ENCODE results near the gene SECISBP2. TPM values are rescaled to one million over a fixed set of nuclear protein-coding genes. Genes with fewer than 3 reads are reported as not detected.
A peak's percentile ranks its signal among the peaks of the same experiment; 100 is the strongest.

SECISBP2 gene
- polyA plus RNA-seq, 1 donor (not counting 4 experiments of a cell fraction or from before 2014, with no cell fraction given), result 24.3 TPM

GRCh38 chr9:89313842-89314241 is 4.5 kb upstream of the SECISBP2 start:
- no peaks in the 10 kb centered on the region for H3K27me3 ChIP-seq (ENCODE audit: control insufficient read depth, extremely low read depth, insufficient read depth, low read length)
- DNase-seq (ENCODE audit: low read depth, low spot score) (no peak), FAIRE-seq (no peak)
- peaks cover 62% of the 10 kb centered on the region for H3K79me2 ChIP-seq (ENCODE audit: control insufficient read depth, insufficient read depth, low read length)
- no peak for TF ChIP-seq CTCF (optimal IDR thresholded peaks at IDR 0.05 in 1 of 3, IDR thresholded peaks at IDR 0.05 in 1 of 3, conservative IDR thresholded peaks at IDR 0.05 in 1 of 3; ENCODE audit: extremely low read depth in 1 of 3, insufficient read depth in 2 of 3, low read length in 3 of 3)
- no peak for TF ChIP-seq EZH2 (IDR thresholded peaks at IDR 0.05; ENCODE audit: low read length)
- peaks cover 36% of the 10 kb centered on the region for H3K4me1 ChIP-seq (ENCODE audit: control insufficient read depth, extremely low read depth, insufficient read depth, low read length)
- H4K20me1 ChIP-seq (ENCODE audit: control insufficient read depth, extremely low read depth, insufficient read depth, low read length), result peaks cover 10% of the 10 kb centered on the region
- H2AFZ ChIP-seq (ENCODE audit: control insufficient read depth, low read length), result no peak overlapping the region
- peak overlapping the region; percentile 18 for H3K27ac ChIP-seq (ENCODE audit: control insufficient read depth, insufficient read depth, low read length)
- dilution Hi-C loops (cut with MboI; ENCODE audit: extremely low pct_ligation_motif_present, low sequenced_read_pairs), result no loop called here
- H3K36me3 ChIP-seq (ENCODE audit: control insufficient read depth in 2 of 2, extremely low read depth in 1 of 2, insufficient read depth in 2 of 2, low read length in 2 of 2), result peaks cover 0 to 16% of the 10 kb centered on the region in 2 experiments
- H3K4me2 ChIP-seq (ENCODE audit: control insufficient read depth, extremely low read depth, insufficient read depth, low read depth, low read length), result peak overlapping the region; percentile 86
- peak overlapping the region in 2 of 3 experiments; percentile 90 to 98 for H3K4me3 ChIP-seq (ENCODE audit: control insufficient read depth in 2 of 3, extremely low read depth in 1 of 3, insufficient read depth in 2 of 3, low read depth in 1 of 3, low read length in 3 of 3)
- H3K9me1 ChIP-seq (ENCODE audit: control insufficient read depth, extremely low read depth, insufficient read depth, low read length), result no peaks in the 10 kb centered on the region
- H3K9me3 ChIP-seq (ENCODE audit: control insufficient read depth, low read depth, low read length), result no peaks in the 10 kb centered on the region
- H3K9ac ChIP-seq (ENCODE audit: control insufficient read depth, extremely low read depth, insufficient read depth, low read length), result peak overlapping the region; percentile 22

- Histone ChIP-seq H3K4me3 (ENCODE audit: control insufficient read depth in 2 of 3, extremely low read depth in 1 of 3, insufficient read depth in 2 of 3, low read depth in 1 of 3, low read length in 3 of 3) (peak overlapping the region in 1 of 3 experiments; percentile 23), H2AFZ (ENCODE audit: control insufficient read depth, low read length) (no peak overlapping the region), H3K9me3 (ENCODE audit: control insufficient read depth, low read depth, low read length) (no peaks in the 10 kb centered on the region), H3K27ac (ENCODE audit: control insufficient read depth, insufficient read depth, low read length) (peak overlapping the region; percentile 16), H3K4me2 (ENCODE audit: control insufficient read depth, extremely low read depth, insufficient read depth, low read depth, low read length) (peak overlapping the region; percentile 86), H3K27me3 (ENCODE audit: control insufficient read depth, extremely low read depth, insufficient read depth, low read length) (no peaks in the 10 kb centered on the region), H4K20me1 (ENCODE audit: control insufficient read depth, extremely low read depth, insufficient read depth, low read length) (peaks cover 10% of the 10 kb centered on the region), H3K79me2 (ENCODE audit: control insufficient read depth, insufficient read depth, low read length) (peaks cover 71% of the 10 kb centered on the region), H3K9ac (ENCODE audit: control insufficient read depth, extremely low read depth, insufficient read depth, low read length) (peak overlapping the region; percentile 34), H3K4me1 (ENCODE audit: control insufficient read depth, extremely low read depth, insufficient read depth, low read length) (peaks cover 36% of the 10 kb centered on the region), H3K9me1 (ENCODE audit: control insufficient read depth, extremely low read depth, insufficient read depth, low read length) (no peaks in the 10 kb centered on the region), H3K36me3 (ENCODE audit: control insufficient read depth in 2 of 2, extremely low read depth in 1 of 2, insufficient read depth in 2 of 2, low read length in 2 of 2) (peaks cover 0 to 16% of the 10 kb centered on the region in 2 experiments)
- dilution Hi-C loops (cut with MboI; ENCODE audit: extremely low pct_ligation_motif_present, low sequenced_read_pairs), result no loop called here
- FAIRE-seq, result no peak
- DNase-seq (ENCODE audit: low read depth, low spot score), result no peak
- TF ChIP-seq EZH2 (IDR thresholded peaks at IDR 0.05; ENCODE audit: low read length) (no peak), CTCF (optimal IDR thresholded peaks at IDR 0.05 in 1 of 3, IDR thresholded peaks at IDR 0.05 in 1 of 3, conservative IDR thresholded peaks at IDR 0.05 in 1 of 3; ENCODE audit: extremely low read depth in 1 of 3, insufficient read depth in 2 of 3, low read length in 3 of 3) (no peak)
Observed at GRCh38 chr9:89314955-89315354, 3.3 kb upstream of the SECISBP2 start.
